OCI-LY1 (cell line): Measurements from ENCODE around the gene EPHX1.

Experiments used
- EZH2 ChIP-seq: fragments of 200-600 bp; sonication (generic), shearing (Covaris generic); IDR thresholded peaks from 2 replicates; pipeline ENCODE4 v1.8.0; 2017; ENCODE audit warnings: borderline replicate concordance, mixed run types, mild to moderate bottlenecking, antibody characterized with exemption, low read length, moderate library complexity, mixed read lengths
- TF ChIP-seq, protein P1 (sequence below): fragments of 200-600 bp; sonication (generic), shearing (Covaris generic); IDR thresholded peaks from 2 replicates; pipeline ENCODE4 v1.5.1; 2017; ENCODE audit warnings: mild to moderate bottlenecking, antibody characterized with exemption, low read length, moderate library complexity, mixed read lengths

- TF ChIP-seq, protein P1, sequence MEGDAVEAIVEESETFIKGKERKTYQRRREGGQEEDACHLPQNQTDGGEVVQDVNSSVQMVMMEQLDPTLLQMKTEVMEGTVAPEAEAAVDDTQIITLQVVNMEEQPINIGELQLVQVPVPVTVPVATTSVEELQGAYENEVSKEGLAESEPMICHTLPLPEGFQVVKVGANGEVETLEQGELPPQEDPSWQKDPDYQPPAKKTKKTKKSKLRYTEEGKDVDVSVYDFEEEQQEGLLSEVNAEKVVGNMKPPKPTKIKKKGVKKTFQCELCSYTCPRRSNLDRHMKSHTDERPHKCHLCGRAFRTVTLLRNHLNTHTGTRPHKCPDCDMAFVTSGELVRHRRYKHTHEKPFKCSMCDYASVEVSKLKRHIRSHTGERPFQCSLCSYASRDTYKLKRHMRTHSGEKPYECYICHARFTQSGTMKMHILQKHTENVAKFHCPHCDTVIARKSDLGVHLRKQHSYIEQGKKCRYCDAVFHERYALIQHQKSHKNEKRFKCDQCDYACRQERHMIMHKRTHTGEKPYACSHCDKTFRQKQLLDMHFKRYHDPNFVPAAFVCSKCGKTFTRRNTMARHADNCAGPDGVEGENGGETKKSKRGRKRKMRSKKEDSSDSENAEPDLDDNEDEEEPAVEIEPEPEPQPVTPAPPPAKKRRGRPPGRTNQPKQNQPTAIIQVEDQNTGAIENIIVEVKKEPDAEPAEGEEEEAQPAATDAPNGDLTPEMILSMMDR: no peak
- TF ChIP-seq EZH2: no peak
These were observed 41.9 kb downstream of the EPHX1 start for GRCh38 chr1:225851805-225852204.
